HUES64 (cell line): ENCODE results near the gene KNOP1.

ENCODE experiments used
- H3K27ac ChIP-seq: 2 replicates; pipeline ENCODE4 v1.7.0; 2013; ENCODE audit warnings: low read depth, low read length, inconsistent platforms
- H3K27me3 ChIP-seq: 2 replicates; pipeline ENCODE4 v1.6.1; 2013; ENCODE audit warnings: mild to moderate bottlenecking, low read length; ENCODE audit not compliant: insufficient read depth
- H3K36me3 ChIP-seq: 2 replicates; pipeline ENCODE4 v1.6.1; 2013; ENCODE audit warnings: mild to moderate bottlenecking, low read length; ENCODE audit not compliant: insufficient read depth
- H3K4me1 ChIP-seq: 2 replicates; pipeline ENCODE4 v1.6.1; 2013; ENCODE audit warnings: mild to moderate bottlenecking, low read length, moderate library complexity; ENCODE audit not compliant: insufficient read depth
- H3K4me3 ChIP-seq: 2 replicates; pipeline ENCODE4 v1.5.1; 2013; ENCODE audit warnings: mild to moderate bottlenecking, low read length, moderate library complexity
- H3K9ac ChIP-seq: 2 replicates; pipeline ENCODE4 v1.6.1; 2013; ENCODE audit warnings: mild to moderate bottlenecking, low read depth, low read length
- H3K9me3 ChIP-seq: 2 replicates; pipeline ENCODE4 v1.6.1; 2013; ENCODE audit warnings: low read depth, low read length; ENCODE audit not compliant: insufficient read depth
- WGBS: fragments of 150-250, 120-280 bp; methylation state at CpG from one replicate; pipeline ENCODE4 v1.1.7; 2013; ENCODE audit warnings: missing lambda C conversion rate; 5-methylcytosine and 5-hydroxymethylcytosine counted together

The KNOP1 gene

DNA sequence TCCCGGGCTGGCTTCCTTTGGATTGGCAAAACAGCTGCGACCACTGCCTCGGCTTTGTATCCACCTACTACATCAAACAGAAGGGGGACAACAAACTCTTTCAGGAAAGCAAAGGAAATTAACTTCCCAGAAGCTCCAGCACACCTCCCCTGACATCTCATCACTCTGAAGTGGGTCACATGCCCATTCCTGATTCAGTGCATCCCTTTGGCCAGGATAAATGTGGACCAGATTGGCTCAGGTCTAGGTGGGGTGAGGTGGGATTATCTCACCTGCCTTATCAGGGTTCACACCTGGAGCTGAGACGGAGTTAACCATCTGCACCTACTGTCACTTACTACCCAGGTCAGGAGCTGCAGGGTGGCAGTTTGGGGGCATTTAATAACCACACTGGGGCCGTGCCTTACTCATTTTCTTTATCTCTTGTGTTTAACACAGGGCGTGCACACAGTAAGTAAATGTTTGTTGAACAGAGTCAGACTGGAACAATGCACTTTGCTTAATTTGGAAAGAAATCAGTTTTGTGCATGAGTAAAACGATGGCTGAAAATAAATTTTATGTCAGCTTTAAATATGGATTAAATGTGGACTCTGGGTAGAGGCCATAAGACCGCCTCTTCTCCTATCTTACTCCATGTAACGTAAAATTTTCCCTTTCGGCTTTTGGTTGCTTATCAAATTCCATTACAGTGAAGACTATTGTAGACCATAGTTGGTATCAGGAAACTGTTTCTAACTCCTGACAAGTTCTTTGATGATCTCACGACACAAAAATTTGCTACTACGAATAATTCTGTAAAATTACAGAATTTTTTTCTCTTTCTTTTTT, 36.0 kb upstream of the KNOP1 start:
- H3K9me3 ChIP-seq, result no peaks in the 10 kb centered on the region
- no peak overlapping the region for H3K27ac ChIP-seq
- no peak overlapping the region for H3K4me3 ChIP-seq
- no peaks in the 10 kb centered on the region for H3K4me1 ChIP-seq
- WGBS, result 93% methylated on average over 12 of the region's 12 CpGs
- H3K36me3 ChIP-seq, result no peaks in the 10 kb centered on the region
- no peaks in the 10 kb centered on the region for H3K27me3 ChIP-seq
- no peak overlapping the region for H3K9ac ChIP-seq

DNA sequence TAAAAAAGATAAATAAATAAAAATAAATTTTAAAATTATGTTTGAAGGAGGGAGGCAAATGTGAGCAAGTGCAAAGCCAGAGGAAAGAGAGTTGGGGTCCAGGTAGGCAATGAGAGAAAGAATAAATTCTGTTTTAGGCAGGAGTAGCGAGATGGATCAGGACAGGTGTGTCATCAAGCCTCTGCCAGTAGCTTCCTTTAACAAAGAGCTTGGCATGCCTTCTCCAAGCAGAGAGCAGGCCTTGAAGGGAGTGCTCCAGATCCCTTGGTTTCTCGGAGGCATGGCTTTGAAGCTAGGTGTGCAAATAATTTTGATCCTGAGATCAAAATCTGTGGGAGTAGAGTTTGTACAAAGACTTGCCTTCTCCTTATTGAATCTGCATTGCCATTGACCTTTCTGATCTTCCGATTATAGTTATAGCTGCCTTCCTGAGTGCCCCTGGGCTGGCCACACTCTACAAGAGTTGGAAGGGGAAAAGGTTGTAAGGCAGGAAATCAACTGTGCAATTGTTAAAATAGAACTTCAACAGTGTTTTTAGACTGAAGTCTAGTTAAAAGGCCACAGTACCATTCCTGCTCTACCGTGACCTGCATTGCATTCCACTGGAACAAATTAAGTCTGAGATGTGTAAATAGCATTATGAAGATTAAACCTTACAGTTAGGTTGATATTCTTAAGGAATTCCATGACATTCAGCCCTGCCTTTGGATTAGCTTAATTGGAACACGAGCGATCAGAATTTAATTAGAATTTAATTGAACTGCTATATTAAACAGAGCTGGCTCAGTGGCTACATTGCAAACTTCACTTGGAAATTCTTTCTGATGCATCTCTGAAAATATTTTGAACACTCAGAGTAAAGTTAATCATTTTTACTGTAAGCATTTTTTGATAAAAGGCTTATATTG, 33.7 kb upstream of the KNOP1 start:
- H3K27ac ChIP-seq, result no peak overlapping the region
- H3K36me3 ChIP-seq, result no peaks in the 10 kb centered on the region
- H3K9me3 ChIP-seq, result no peaks in the 10 kb centered on the region
- H3K27me3 ChIP-seq, result no peaks in the 10 kb centered on the region
- H3K9ac ChIP-seq, result no peak overlapping the region
- H3K4me1 ChIP-seq, result no peaks in the 10 kb centered on the region
- WGBS, result 91% methylated on average over 6 of the region's 6 CpGs
- no peak overlapping the region for H3K4me3 ChIP-seq

DNA sequence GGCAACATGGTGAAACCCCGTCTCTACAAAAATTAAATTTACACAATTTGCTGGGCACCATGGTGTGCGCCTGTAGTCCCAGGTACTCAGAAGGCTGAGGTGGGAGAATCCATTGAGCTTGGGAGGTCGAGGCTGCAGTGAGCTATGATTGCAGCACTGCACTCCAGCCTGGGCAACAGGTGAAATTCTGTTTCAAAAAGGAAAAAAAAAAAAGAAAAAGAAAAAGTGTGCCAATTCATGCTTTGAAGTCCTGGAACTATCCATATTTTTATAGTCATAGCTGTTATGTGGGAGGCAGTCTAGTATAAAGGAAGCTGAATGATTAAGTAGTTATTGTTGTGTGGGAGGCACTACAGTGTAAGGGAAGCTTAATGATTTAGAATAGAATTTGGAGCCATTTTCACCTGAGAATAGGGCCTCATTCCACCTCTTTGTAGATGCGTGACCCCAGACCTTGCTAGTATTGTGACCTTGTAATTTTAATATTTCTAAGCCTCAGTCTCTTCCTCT, 31.6 kb upstream of the KNOP1 start:
- 95% methylated on average over 4 of the region's 4 CpGs for WGBS
- Histone ChIP-seq H3K27ac (no peak overlapping the region), H3K9ac (no peak overlapping the region), H3K27me3 (no peaks in the 10 kb centered on the region), H3K9me3 (no peaks in the 10 kb centered on the region), H3K4me1 (peaks cover 3% of the 10 kb centered on the region; the same call in 1 of the 2 replicates), H3K4me3 (no peak overlapping the region), H3K36me3 (no peaks in the 10 kb centered on the region)

DNA sequence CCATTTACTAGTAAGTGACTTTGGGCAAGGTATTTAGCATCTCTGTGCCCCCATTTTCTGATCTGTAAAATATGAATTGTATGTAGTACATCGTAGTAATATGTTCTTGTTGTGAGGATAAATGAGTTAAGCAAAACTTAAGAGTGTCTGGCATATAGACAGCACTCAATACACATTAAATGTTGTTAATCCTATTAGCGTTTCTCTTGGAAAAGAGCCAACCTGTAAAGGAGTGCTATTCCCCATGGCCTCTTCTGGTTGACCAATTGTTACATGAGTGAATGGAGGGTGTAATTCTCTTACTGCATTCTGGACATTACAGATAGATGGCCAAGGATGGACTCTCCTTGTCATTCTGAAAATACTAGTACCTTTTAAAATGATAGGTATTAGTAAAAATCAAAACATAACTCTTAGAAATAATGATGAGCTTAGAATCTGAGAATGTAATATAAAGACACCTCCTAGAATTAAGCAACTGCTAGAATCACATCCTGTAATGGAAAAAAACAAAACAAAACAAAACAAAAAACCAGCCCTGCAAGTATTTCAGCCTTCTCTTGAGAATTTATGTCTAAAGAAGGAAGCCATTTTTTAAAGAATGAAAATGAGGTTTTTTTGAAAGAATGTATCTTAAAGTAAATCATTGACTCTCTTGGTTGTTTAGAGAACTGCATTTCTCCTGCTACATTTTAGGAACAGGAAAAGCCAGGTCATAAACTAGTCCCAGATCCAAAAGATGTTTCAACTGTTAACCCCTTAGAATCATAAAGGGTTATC, 30.6 kb upstream of the KNOP1 start:
- no peaks in the 10 kb centered on the region for H3K9me3 ChIP-seq
- H3K9ac ChIP-seq, result no peak overlapping the region
- H3K4me3 ChIP-seq, result no peak overlapping the region
- H3K27ac ChIP-seq, result no peak overlapping the region
- H3K4me1 ChIP-seq, result peaks cover 3% of the 10 kb centered on the region; the same call in 1 of the 2 replicates
- no peaks in the 10 kb centered on the region for H3K27me3 ChIP-seq
- no peaks in the 10 kb centered on the region for H3K36me3 ChIP-seq
- 97% methylated on average over 2 of the region's 2 CpGs for WGBS

DNA sequence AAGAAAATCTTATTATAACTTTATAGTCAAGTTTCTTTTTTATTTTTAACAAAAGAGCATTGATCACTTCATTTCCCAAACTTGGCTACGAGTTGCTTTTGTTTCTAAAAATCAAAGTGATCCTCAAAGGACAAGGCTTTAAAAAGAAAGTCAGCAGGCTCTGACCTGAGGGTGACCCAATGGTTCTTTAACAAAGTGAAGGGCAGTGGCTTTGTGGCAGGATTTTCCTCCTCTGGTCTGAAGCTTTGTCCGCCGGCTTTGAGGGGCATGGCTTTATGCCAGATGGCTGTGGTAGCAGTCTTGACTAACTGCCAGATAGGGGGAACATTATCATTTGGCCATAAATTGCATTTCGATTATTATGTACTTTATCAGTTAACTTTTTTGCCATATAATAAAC, 28.5 kb upstream of the KNOP1 start:
- peaks cover 3% of the 10 kb centered on the region; the same call in 1 of the 2 replicates for H3K4me1 ChIP-seq
- 76% methylated on average over 4 of the region's 4 CpGs for WGBS
- no peak overlapping the region for H3K4me3 ChIP-seq
- H3K9me3 ChIP-seq, result no peaks in the 10 kb centered on the region
- H3K9ac ChIP-seq, result no peak overlapping the region
- H3K36me3 ChIP-seq, result no peaks in the 10 kb centered on the region
- no peak overlapping the region for H3K27ac ChIP-seq
- H3K27me3 ChIP-seq, result no peaks in the 10 kb centered on the region

DNA sequence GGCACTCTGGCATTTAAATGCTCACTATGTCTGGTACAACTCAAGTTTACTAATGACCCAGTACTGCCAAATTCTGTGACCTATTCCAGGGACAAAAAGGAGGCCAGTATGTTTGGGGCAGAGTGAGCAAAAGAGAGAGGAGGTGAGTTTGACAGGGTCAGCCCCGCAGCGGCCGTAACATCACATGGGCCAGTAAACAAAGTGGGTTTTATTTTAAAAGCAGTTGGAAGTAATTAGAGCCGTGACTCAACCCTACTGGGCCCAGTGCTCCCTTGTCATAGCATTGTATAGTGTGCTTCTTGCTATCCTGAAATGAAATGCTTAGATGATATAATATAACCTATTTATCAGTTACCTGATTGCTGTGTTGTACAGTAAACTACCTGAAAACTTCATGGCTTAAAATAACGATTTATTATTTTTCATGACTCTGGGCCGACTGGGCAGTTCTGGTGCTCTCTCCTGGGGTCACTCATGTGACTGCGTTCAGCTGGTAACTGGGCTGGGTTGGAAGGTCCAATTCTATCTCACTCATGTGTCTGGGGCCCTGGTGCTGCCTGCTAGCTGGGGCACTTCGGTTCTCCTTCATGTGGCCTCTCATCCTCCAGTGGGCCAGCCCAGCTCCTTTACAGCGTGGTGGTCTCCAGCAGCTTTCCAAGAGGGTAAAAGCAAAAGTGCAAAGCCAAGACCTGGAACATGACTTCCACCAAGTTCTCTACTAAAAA, 27.4 kb upstream of the KNOP1 start:
- H3K9ac ChIP-seq, result no peak overlapping the region
- H3K9me3 ChIP-seq, result no peaks in the 10 kb centered on the region
- 90% methylated on average over 9 of the region's 9 CpGs for WGBS
- no peak overlapping the region for H3K27ac ChIP-seq
- no peak overlapping the region for H3K4me3 ChIP-seq
- H3K27me3 ChIP-seq, result no peaks in the 10 kb centered on the region
- peaks cover 3% of the 10 kb centered on the region; the same call in 1 of the 2 replicates for H3K4me1 ChIP-seq
- H3K36me3 ChIP-seq, result no peaks in the 10 kb centered on the region

DNA sequence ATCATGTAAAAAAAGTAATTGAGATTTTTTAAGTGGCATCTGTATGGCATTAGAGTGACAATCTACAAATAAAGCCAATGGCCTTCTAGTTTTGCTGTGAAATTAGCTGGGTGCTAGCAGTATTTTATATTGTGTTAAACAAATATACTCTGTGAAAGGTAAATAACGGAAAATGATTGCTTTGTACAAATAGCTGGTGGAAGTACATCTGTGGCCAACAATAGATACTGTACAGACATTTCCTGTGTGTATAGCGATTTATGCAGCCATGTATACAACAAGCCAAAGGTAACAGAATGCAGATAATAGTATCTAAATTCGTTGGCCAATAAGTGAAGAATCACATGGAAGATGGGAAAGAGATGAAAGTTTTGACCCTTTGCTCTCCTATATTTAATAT, 26.6 kb upstream of the KNOP1 start:
- H3K27ac ChIP-seq, result no peak overlapping the region
- no peaks in the 10 kb centered on the region for H3K36me3 ChIP-seq

DNA sequence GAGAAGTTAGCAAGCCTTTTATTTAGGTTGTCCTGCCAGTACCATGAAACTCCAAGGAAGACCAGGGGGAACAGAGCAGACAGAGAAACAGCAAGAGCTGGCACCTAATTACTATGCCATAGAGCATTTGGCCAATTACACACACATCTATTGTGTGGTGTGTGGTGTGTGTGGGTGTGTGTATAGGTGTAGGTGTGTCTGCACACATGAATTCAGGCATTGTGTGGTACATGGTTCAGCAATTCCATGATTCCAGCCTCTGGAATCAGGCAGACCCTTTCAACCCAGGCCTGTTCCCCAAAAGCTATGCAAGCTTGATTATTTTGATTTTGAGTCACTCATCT, 25.8 kb upstream of the KNOP1 start:
- H3K9ac ChIP-seq, result no peak overlapping the region
- H3K4me1 ChIP-seq, result peaks cover 3% of the 10 kb centered on the region; the same call in 1 of the 2 replicates
- no peaks in the 10 kb centered on the region for H3K9me3 ChIP-seq
- no peak overlapping the region for H3K27ac ChIP-seq
- H3K36me3 ChIP-seq, result no peaks in the 10 kb centered on the region
- H3K27me3 ChIP-seq, result no peaks in the 10 kb centered on the region
- H3K4me3 ChIP-seq, result no peak overlapping the region

More for the DNA sequence above, 26.6 kb upstream of the KNOP1 start:
- 94% methylated on average over 2 of the region's 3 CpGs for WGBS
- Histone ChIP-seq H3K4me1 (peaks cover 3% of the 10 kb centered on the region; the same call in 1 of the 2 replicates), H3K9ac (no peak overlapping the region), H3K9me3 (no peaks in the 10 kb centered on the region), H3K4me3 (no peak overlapping the region), H3K27me3 (no peaks in the 10 kb centered on the region)

DNA sequence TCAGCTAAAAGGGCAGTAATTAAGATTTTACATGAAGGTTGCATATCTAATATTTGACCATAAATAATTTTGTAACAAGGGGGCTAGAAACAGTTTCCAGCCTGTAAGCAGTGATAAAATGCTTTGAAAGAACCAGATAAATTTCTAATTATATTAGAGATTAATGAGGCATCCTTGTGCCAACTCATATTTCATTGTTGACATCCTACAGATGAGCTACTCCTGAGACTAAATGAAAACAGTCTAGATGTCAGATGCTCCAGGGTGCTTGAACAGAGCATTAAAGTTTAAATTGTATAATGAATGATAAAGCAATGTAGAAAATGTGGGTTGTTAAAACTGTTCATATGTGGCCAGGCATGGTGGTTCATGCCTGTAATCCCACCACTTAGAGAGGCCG, 23.3 kb upstream of the KNOP1 start:
- WGBS, result 96% methylated on average over 1 of the region's 1 CpG
- no peaks in the 10 kb centered on the region for H3K9me3 ChIP-seq
- H3K4me1 ChIP-seq, result peaks cover 2% of the 10 kb centered on the region

DNA sequence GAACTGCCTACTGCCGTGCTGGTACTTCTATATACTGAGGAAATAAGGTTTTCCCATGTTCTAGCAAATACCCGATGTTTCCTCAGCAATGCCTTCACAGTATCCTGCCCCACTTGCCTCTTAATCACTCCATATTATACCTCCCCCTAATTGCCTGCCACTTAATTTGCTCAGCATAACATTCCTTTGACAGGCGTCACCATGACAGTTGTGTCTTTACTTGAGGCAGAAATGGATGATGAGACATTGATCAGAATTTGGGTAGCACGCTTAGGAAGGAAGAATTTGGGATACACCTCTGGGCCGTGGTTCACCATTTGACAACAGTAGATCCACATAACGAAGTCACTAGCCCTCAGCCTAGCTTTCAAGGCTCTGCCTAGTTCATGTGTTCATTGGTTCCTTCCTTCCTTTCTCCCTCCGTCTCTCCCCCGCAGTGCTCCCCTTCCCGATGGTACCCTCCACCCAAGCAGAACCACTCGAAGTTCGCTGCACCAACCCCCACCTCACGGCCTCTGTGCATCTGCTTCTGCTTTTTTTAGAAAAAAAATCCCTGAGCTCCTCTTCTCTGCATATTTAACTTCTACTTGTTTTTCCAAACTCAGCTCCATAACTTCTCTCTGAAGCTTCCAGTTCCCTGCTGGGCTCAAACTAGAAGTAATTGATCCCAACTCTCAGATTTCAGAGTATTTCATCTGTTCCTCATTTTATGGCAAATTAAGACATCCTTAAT, 19.4 kb upstream of the KNOP1 start:
- Histone ChIP-seq H3K9me3 (no peaks in the 10 kb centered on the region), H3K27me3 (no peaks in the 10 kb centered on the region), H3K4me1 (no peaks in the 10 kb centered on the region; the same call in 1 of the 2 replicates), H3K36me3 (peaks cover 7% of the 10 kb centered on the region; the same call in 1 of the 2 replicates), H3K4me3 (no peak overlapping the region), H3K9ac (no peak overlapping the region), H3K27ac (no peak overlapping the region)
- 87% methylated on average over 12 of the region's 12 CpGs for WGBS

More for the DNA sequence above, 23.3 kb upstream of the KNOP1 start:
- Histone ChIP-seq H3K4me3 (no peak overlapping the region), H3K36me3 (no peaks in the 10 kb centered on the region; the same call in 1 of the 2 replicates), H3K27ac (no peak overlapping the region), H3K9ac (no peak overlapping the region), H3K27me3 (no peaks in the 10 kb centered on the region)
